EH (cell line): ENCODE data around the gene REPS2.
A peak's percentile ranks its signal among the peaks of the same experiment; 100 is the strongest.

Experiments
- DNase-seq: peaks from one replicate; pipeline ENCODE4 v3.0.0-alpha.2; 2015; ENCODE audit warnings: low read depth

Gene REPS2

GRCh38 chrX:17005712-17006368 lies 59.4 kb downstream of the REPS2 start:
- no peak for DNase-seq

- no peak for DNase-seq
These were observed 60.8 kb downstream of the REPS2 start for GRCh38 chrX:17007134-17007768.

GRCh38 chrX:17009856-17010625 lies 63.6 kb downstream of the REPS2 start:
- DNase-seq = no peak

GRCh38 chrX:17012465-17012864 lies 66.0 kb downstream of the REPS2 start:
- no peak for DNase-seq

- DNase-seq = no peak
These were observed 67.8 kb downstream of the REPS2 start for GRCh38 chrX:17014216-17014615.

- DNase-seq = no peak
These were observed 70.7 kb downstream of the REPS2 start for GRCh38 chrX:17017134-17017533.

GRCh38 chrX:17020356-17020755 lies 73.9 kb downstream of the REPS2 start:
- no peak for DNase-seq

- no peak for DNase-seq
These were observed 74.7 kb downstream of the REPS2 start for GRCh38 chrX:17020851-17021821.

- DNase-seq = peak; percentile 62
These were observed 75.6 kb downstream of the REPS2 start for GRCh38 chrX:17021851-17022604.

- no peak for DNase-seq
These were observed 77.2 kb downstream of the REPS2 start for GRCh38 chrX:17023661-17024060.

- no peak for DNase-seq
These were observed 78.4 kb downstream of the REPS2 start for GRCh38 chrX:17024886-17025285.

GRCh38 chrX:17025621-17026302 lies 79.3 kb downstream of the REPS2 start:
- DNase-seq = no peak

GRCh38 chrX:17027931-17028330 lies 81.5 kb downstream of the REPS2 start:
- no peak for DNase-seq

- DNase-seq = no peak
These were observed 81.9 kb downstream of the REPS2 start for GRCh38 chrX:17028356-17028755.

- no peak for DNase-seq
These were observed 83.6 kb downstream of the REPS2 start for GRCh38 chrX:17030092-17030491.

GRCh38 chrX:17030580-17031270 lies 84.3 kb downstream of the REPS2 start:
- peak; percentile 3 for DNase-seq

- DNase-seq = no peak
These were observed 85.4 kb downstream of the REPS2 start for GRCh38 chrX:17031827-17032226.

- peak; percentile 7 for DNase-seq
These were observed 85.9 kb downstream of the REPS2 start for GRCh38 chrX:17032351-17032750.

- DNase-seq = no peak
These were observed 86.8 kb downstream of the REPS2 start for GRCh38 chrX:17033225-17033624.

- DNase-seq = no peak
These were observed 88.7 kb downstream of the REPS2 start for GRCh38 chrX:17035111-17035510.
